Cortex of kidney (tissue), 1 donor: Measurements from ENCODE around the gene GLRB.
"Not testable (repeated sequence)": the region's sequence is repeated elsewhere in the genome, so short reads cannot be mapped to it uniquely, and the experiment has no call there.

ENCODE experiments used
- DNase-seq: peaks from one replicate; lab custom pipeline; 2025; lab: John Stamatoyannopoulos, UW

The GLRB gene

DNA sequence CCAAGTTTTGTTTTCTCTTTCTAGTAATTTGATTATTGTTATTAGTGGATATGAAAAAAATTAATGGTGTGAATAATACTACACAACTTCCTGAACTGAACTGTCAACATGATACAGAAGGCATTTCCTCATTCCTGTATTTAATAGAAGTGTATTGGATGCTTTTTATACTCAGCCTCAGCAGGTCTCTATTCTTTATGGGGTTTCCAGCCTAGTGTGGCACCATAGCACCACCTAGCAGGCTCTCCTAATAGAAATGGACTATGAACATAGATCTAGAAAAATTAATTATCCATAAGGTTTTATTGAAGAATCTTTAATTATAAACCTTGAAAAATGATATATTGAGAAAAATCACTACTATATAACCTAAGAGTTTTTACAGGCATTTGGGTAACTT lies 52.4 kb downstream of the GLRB start:
- DNase-seq: no peak

DNA sequence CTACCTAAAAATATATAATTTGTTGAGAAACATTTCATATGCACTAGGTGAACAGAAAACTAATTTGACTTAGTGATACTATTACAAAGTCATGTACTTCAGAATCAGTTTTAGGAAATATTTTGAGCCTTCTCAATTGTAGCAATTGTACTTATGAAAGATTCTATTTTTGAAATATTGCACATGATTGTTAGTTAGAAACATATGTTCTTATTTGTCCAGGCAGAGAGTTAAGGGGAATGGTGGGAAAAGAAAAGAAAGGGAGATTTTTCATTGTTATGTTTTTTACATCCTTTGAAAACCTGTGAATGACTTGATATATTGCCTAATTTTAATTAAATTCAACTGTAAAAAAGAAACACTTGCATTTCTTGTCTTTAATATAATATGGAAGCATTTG lies 66.0 kb downstream of the GLRB start:
- DNase-seq: no peak

DNA sequence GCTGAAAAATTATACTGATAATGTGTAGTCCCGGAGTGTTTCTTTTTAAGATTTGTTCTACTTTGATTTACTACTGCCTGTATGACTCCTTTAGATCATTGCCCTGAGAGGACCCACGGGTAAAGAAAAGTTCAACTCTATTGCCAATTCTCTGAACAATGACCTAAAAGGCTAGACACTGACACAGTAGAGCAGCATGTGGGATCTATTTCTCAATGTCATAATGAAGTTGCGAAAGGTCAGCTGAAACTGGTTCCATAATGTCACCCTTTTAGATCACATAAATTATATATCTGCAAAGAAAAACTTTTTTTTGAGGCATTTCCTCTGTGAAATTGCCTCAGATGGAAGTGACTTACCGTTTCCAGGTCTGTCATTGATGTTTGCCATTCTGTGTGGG lies 67.4 kb downstream of the GLRB start:
- DNase-seq: no peak

DNA sequence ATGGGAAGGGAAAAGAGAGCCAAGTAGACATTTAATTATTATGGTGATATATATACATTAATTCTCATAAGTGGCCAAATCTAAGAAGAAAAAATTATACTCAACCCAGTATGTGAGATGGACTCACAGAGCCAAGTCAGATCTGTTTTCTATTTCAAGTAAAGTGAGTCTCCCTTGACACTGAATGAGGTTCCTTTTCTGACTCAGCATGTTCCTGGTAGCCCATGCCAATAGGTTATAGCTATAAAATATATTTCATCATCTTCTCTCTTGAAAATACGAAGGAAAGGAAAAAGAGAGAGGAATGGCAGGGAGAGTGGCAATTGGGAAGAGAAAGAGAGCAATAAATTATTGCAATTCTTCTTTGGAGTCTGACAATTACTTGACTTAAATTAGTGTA lies 75.8 kb downstream of the GLRB start:
- no peak for DNase-seq

DNA sequence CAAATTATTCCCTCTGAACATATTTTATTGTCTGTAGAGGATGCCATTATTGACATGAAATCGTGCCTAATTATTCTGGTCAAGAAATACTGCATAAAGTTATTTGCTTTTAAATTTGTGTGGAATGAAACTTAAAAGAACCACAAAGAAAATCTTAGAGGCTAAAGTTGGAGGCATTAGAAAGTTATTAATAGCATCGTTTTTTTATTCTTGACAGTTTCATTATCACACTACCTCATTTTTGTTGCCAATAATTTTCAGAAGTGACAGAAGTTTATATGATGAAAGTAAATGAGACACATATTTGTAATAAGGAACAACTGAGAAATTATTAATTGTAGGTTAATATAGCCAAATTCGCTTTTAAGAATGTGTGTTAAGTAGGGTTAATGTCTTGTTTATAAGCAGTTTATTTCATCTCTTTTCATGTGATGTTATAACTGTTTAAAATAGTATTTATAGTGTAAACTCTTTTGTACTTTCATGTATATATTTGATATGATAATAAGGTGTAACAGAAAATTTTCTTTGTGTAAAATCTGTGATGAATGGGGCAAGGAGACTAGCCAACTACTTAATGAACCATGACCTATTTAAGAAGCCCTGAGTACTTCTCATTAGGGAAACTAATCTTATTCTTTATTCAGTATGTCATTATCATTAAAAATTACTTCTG lies 90.1 kb downstream of the GLRB start:
- no peak for DNase-seq

DNA sequence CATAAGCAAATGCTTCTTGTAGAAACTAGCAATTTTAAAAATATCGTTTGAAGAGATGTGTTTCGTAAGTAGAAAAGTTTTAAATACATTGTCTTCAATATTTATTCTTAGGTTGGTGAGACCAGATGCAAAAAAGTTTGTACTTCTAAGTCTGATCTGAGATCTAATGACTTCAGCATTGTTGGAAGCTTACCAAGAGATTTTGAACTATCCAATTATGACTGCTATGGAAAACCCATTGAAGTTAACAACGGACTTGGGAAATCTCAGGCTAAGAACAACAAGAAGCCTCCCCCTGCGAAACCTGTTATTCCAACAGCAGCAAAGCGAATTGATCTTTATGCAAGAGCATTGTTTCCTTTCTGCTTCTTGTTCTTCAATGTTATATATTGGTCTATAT lies 94.4 kb downstream of the GLRB start:
- DNase-seq: no peak

DNA sequence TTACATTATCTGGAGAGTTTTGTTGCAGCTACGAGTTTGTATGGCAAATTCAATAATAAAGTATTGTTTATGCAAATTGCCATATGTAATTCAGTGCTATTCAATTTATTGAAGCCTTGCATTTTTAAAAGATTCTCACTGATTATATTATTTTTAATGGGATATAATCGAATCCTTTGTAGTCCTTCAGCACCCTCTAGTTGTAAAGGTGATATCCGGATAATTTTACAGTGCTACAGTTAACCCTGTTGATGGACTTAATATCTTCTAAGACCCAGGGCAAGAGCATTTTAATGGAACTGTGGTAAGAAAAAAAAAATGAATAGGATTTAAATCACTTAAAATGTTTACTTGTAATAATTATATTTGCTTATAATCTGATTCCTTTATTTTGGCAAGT lies 96.1 kb downstream of the GLRB start:
- DNase-seq: no peak

DNA sequence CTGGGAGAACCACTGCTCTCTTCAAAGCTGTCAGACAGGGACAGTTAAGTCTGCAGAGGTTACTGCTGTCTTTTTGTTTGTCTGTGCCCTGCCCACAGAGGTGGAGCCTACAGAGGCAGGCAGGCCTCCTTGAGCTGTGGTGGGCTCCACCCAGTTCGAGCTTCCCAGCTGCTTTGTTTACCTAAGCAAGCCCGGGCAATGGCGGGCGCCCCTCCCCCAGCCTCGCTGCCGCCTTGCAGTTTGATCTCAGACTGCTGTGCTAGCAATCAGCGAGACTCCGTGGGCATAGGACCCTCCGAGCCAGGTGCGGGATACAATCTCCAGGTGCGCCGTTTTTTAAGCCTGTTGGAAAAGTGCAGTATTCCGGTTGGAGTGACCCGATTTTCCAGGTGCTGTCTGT lies 104.3 kb downstream of the GLRB start:
- DNase-seq: not testable (repeated sequence)

DNA sequence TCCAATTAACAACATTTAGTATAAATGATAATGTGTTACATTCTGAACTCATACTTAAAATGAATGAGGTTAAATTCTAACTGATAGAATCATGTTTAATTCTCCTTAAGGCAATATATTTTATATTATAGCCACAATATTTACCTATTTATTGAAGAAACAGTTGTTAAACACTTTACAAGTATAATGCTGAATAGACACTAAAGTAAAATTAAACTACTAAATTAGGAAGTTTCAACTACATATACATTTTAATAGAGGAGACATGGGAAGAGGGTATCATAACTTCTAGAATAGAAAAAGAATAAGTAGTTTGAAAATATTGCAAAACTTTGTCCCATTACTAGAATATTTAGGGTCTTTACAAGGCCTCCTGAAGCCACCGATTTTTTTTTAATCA lies 108.3 kb downstream of the GLRB start:
- no peak for DNase-seq

DNA sequence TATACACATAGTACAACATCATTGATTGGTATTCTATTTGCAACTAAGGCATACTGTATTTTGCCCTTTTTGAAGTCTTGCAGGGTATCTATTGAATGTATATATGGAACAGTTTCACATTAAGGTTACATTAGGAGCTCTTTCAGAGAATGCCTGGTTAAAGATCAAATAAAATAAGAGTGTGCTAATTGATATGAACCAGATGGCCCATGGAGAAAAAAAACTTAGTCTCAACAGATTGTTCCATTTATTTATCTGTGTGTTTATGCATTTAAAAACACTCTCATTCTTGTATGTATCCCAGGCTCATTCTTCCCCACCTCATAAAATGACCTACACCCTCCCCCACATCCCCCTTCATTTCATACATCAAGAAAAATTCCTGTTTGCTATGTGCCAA lies 109.4 kb downstream of the GLRB start:
- DNase-seq: no peak

DNA sequence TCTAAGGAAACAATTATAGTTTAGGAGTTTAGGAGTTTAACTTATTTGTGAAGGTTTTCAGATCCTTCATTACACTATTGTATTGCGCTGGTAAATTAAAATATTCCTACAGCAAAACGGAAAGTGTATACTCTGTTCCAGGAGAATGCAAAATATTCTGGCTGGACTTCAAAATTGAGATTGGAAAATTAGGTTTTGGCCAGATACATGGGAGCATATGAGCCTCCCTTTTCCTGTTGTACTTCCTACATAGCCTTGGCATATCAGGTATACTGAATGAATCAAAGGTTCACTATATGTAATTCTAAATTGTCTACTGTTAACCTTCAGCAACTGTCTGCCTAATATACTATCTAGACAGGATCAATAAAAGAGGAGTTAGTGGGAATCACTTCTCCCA lies 119.4 kb downstream of the GLRB start:
- DNase-seq: no peak

DNA sequence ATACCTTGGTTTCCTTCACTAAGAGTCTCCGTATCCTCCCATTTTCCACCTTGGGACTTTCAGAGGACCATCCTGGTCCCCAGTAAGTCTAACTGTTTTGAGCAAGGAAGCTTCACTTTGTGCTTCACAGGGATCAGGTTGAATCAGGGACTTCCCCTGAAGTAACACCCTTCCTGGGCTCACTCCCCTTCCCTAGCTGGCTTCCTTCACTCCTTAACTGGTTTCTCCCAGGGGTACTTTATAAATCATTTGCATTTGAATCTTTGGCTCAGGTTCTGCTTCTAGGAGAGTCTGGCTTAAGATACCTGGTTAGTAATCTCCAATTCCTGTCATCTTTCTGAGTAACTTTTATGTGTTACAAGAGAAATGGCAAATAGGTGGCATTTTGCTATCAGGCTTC lies 120.1 kb downstream of the GLRB start:
- no peak for DNase-seq

DNA sequence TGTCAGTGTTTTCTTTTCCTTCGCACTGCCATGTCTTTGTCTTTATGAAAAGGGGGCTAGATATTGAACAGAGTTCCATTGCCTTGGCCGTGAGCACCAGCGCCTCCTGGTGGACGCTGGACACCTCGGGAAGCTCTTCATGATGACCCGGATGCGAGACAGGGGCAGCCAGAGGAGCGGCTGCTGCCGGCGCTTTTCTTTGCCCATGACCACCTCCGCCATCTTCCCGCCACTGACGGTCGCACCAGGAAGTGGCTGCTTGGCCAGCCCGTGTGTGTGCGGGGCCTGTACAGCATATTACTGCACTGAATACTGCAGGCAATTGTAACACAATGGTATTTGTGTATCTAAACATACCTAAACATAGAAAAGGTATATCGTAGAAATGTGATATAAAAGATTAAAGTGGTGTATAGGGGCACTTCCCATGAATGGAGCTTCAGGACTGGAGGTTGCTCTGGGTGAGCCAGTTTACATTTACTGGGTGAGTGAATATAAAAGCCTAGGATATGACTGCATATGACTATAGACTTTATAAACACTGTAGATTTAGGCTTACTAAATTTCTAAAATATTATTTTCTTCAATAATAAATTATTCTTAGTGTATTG lies 128.8 kb downstream of the GLRB start:
- DNase-seq: no peak

DNA sequence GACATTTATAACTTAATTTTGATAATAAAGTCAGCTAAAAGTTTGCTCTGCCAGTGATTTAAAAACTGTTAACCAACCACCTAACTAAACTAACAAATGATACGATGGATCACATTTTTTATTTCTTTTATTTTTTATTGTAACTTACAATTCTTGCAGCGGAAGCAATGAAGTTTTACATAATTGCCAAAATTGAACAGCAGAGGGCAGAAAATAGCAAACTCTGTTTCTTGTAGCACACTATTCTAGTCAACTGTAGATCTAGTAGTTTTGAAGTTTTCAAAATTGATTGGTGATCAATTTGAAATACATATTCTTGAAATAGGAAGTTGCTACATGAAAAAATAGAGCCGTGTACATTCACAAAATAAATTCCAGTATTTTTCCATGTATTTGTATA lies 141.8 kb downstream of the GLRB start:
- DNase-seq: no peak

DNA sequence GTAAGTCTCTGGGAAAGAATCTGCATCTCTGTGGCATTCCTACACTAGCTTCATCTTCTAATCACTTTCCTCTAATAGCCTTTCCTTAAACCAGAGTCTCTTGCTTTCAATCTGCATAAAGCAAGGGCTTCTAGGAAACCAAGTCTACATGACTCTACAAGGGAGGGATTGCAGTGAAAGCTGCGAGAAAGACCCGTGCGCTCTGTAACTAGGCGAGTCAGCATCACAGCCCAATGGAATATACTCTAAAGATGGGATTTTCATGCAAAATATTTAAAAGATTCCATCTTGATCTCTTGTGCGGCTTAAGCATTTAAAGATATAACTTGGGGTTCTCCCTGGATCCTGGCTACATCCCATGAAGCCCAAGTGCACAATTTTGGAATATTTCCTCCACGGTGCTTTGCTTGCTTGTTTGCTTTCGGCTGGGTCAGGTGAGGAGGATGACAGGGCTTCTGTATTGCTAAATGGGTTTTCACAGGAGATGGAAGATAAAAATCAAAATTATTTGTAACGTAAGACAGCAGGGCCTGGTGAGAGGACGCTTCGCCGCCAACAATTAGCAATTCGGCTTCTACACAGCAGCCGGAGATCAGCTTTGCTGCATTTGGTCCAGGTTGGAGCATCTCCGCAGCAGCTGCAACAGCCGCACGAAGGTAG lies 143.9 kb downstream of the GLRB start:
- DNase-seq: no peak

DNA sequence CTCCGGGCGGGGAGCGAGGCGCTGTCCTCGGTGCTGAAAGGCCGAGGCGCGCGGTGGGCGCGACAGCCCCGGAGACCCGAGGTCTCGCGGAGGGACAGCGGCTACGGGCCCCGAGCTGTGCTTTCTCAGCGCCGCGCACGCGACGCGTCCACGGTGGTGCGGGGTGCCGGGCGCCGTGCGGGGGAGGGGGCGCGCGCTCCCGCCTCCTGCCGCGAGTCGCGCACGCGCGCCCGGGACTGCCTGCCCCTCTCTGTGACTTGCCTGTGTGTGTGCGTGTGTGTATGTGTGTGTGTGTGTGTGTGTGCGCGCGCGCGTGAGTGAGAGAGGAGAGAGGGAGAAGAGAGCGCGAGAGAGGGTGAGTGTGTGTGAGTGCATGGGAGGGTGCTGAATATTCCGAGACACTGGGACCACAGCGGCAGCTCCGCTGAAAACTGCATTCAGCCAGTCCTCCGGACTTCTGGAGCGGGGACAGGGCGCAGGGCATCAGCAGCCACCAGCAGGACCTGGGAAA lies 144.5 kb downstream of the GLRB start, which contains the start of gene GRIA2:
TSS of gene GRIA2 (plus strand) at position 358 of the 511 bp plus-strand sequence. CDS start 315 bp downstream, outside the sequence.
- no peak for DNase-seq

DNA sequence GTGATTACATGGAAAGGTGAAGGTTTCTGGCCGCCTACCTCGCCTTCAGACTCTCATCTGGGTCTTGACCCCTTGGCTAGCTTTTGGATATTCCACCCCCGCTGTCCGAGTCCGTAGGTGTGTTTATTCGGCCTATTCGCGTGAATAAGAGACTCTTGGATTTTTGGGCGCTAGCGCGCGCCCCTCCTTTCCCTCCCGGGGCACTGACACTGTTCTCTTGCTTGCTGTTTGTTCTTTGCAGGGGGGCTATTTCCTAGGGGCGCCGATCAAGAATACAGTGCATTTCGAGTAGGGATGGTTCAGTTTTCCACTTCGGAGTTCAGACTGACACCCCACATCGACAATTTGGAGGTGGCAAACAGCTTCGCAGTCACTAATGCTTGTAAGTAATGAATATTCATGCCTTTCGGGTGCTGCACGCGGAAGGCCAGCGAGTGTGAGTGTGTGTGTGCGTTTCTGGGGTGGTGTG lies 145.5 kb downstream of the GLRB start:
- DNase-seq: no peak
